NCI-H2196 (cell line): ENCODE results near the gene DNAJA1.
A peak's percentile ranks its signal among the peaks of the same experiment; 100 is the strongest.
"Not testable (repeated sequence)": the region's sequence is repeated elsewhere in the genome, so short reads cannot be mapped to it uniquely, and the experiment has no call there.

Source experiments
- DNase-seq: peaks from one replicate; lab custom pipeline; 2025; ENCODE audit not compliant: unreplicated experiment; lab: John Stamatoyannopoulos, UW

DNAJA1 gene

GRCh38 chr9:33080534-33080933, 55.5 kb downstream of the DNAJA1 start:
- no peak for DNase-seq

- peak; percentile 85 for DNase-seq
Observed at GRCh38 chr9:33081128-33081851, 56.2 kb downstream of the DNAJA1 start.

GRCh38 chr9:33082128-33082527, 57.1 kb downstream of the DNAJA1 start:
- no peak for DNase-seq

GRCh38 chr9:33082538-33083326, 57.7 kb downstream of the DNAJA1 start:
- no peak for DNase-seq

- not testable (repeated sequence) for DNase-seq
Observed at GRCh38 chr9:33085672-33086071, 60.6 kb downstream of the DNAJA1 start.
